Liver (tissue), 3 donors: ENCODE results near the gene NET1.
"Not testable (repeated sequence)": the region's sequence is repeated elsewhere in the genome, so short reads cannot be mapped to it uniquely, and the experiment has no call there.

ENCODE experiments used
- CTCF ChIP-seq: fragments of 150-350 bp; IDR thresholded peaks from 2 replicates; pipeline ENCODE4 v1.5.1; 2017; ENCODE audit warnings: improper control_type of control experiment, low read depth, low read length; ENCODE audit not compliant: missing input control
- RAD21 ChIP-seq, 2 donors: IDR thresholded peaks; 2 replicates each; pipeline ENCODE4 v1.6.1; 2016; ENCODE audit warnings: antibody characterized with exemption in 2 of 2, mild to moderate bottlenecking in 2 of 2
- RXRA ChIP-seq, 2 donors: IDR thresholded peaks; 2 replicates each; pipeline ENCODE4 v1.6.1; 2017 to 2018; ENCODE audit warnings: antibody characterized with exemption in 2 of 2, mild to moderate bottlenecking in 1 of 2
- SP1 ChIP-seq: IDR thresholded peaks from 2 replicates; pipeline ENCODE4 v1.6.1; 2018; ENCODE audit warnings: antibody characterized with exemption, mild to moderate bottlenecking
- TAF1 ChIP-seq: conservative IDR thresholded peaks from 2 replicates; pipeline ENCODE4 v1.6.1; 2016; ENCODE audit warnings: antibody characterized with exemption, mild to moderate bottlenecking
- YY1 ChIP-seq: IDR thresholded peaks from 2 replicates; pipeline ENCODE4 v1.6.1; 2016; ENCODE audit warnings: antibody characterized with exemption, mild to moderate bottlenecking
- donor health status: healthy.
- donor health status: healthy.

GRCh38 chr10:5379202-5379601 lies 33.2 kb upstream of the NET1 start:
- TF ChIP-seq RAD21 (IDR thresholded peaks at IDR 0.05); CTCF; TAF1; YY1; RXRA (IDR thresholded peaks at IDR 0.05); SP1: not testable (repeated sequence)
